ENCODE results near the gene GHRL. TPM values are rescaled to one million over a fixed set of nuclear protein-coding genes. Genes with fewer than 3 reads are reported as not detected.
A peak's percentile ranks its signal among the peaks of the same experiment; 100 is the strongest.

The GHRL gene
- total RNA-seq, 1 donor from 2014 or later, result not detected

DNA sequence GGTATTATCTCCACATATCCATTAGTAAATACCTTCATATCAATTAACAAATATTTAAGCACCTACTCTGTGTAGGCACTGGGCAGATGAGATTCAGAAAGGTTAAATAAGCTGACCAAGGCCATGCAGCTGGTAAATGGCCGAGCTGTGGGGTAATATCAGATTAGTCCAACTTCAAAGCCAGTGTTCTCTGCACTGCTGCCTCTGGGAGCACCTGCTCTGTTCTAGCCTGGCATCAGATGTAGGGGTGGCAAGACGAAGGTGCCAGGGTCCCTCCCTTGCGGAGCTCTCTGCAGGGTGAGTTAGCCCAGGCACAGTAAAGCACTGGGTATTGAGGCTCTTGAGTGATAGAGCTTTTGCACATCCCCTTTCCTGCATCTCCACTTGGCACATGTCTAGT, 39.0 kb downstream of the GHRL start:
- Mint-ChIP-seq H3K9me3 (no peaks in the 10 kb centered on the region), H3K27me3 (ENCODE audit: insufficient read depth, low read depth) (peaks cover 3% of the 10 kb centered on the region), H3K4me3 (no peak overlapping the region), H3K4me1 (peaks cover 20% of the 10 kb centered on the region), H3K36me3 (peaks cover 26% of the 10 kb centered on the region), H3K27ac (no peak overlapping the region)
- H3K9ac ChIP-seq, result no peak overlapping the region
- peaks cover 14% of the 10 kb centered on the region for H3K4me1 ChIP-seq
- no peak overlapping the region for H3K4me3 ChIP-seq
- H4K20me1 ChIP-seq (ENCODE audit: low read depth), result no peaks in the 10 kb centered on the region
- DNase-seq (ENCODE audit: low spot score), result no peak
- no peak overlapping the region for H3K27ac ChIP-seq
- no peak overlapping the region for H2AFZ ChIP-seq (replicated peaks)
- no peaks in the 10 kb centered on the region for H3K27me3 ChIP-seq
- no peaks in the 10 kb centered on the region for H3K9me3 ChIP-seq (ENCODE audit: low read depth)
- TF ChIP-seq EZH2 (IDR thresholded peaks at IDR 0.05) (no peak), CTCF (IDR thresholded peaks at IDR 0.05) (no peak)
- H3K79me2 ChIP-seq (ENCODE audit: low read depth), result peaks cover 48% of the 10 kb centered on the region
- no peaks in the 10 kb centered on the region for H3K36me3 ChIP-seq
- no peak overlapping the region for H3K4me2 ChIP-seq
- peaks cover 4% of the 10 kb centered on the region for H3F3A ChIP-seq (ENCODE audit: low read depth)

DNA sequence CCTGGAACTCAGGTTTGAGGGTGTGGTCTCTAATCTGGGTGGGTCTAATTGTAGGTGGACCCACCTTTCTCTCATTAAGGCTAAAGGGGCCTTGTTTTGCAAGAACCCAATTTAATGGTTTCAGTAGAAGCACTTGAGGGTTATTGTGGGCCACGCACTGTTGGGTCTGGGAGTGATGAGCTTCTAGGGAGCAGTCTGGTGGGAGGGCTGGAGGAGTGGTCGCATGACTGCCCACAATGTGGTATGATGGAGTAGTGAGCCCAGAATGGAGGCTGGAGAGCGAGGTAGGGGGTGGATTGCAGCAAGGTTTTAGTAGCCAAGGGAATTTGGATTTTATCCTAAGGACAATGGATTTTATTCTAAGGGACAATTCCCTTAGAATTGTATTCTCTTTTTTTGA, 41.7 kb downstream of the GHRL start:
- Histone ChIP-seq H3K9ac (no peak overlapping the region), H3K4me3 (no peak overlapping the region), H2AFZ (replicated peaks) (no peak overlapping the region), H3K4me2 (no peak overlapping the region), H3K79me2 (ENCODE audit: low read depth) (peaks cover 37% of the 10 kb centered on the region), H3K4me1 (peaks cover 14% of the 10 kb centered on the region), H3K36me3 (no peaks in the 10 kb centered on the region), H3K9me3 (ENCODE audit: low read depth) (no peaks in the 10 kb centered on the region), H3K27ac (no peak overlapping the region), H4K20me1 (ENCODE audit: low read depth) (no peaks in the 10 kb centered on the region), H3K27me3 (no peaks in the 10 kb centered on the region), H3F3A (ENCODE audit: low read depth) (peaks cover 7% of the 10 kb centered on the region)
- H3K27ac Mint-ChIP-seq, result no peak overlapping the region
- TF ChIP-seq EZH2phosphoT487 (IDR thresholded peaks at IDR 0.05), result no peak
- TF ChIP-seq EZH2 (IDR thresholded peaks at IDR 0.05), result no peak
- H3K36me3 Mint-ChIP-seq, result peaks cover 19% of the 10 kb centered on the region
- peak overlapping the region; percentile 95 for H3K4me3 Mint-ChIP-seq
- peaks cover 6% of the 10 kb centered on the region for H3K27me3 Mint-ChIP-seq (ENCODE audit: insufficient read depth, low read depth)
- H3K9me3 Mint-ChIP-seq, result peaks cover 9% of the 10 kb centered on the region
- DNase-seq (ENCODE audit: low spot score), result no peak
- peaks cover 27% of the 10 kb centered on the region for H3K4me1 Mint-ChIP-seq

GRCh38 chr3:10249833-10250232, 42.9 kb downstream of the GHRL start:
- DNase-seq (ENCODE audit: low spot score), result no peak
- Histone ChIP-seq H2AFZ (replicated peaks) (no peak overlapping the region), H4K20me1 (ENCODE audit: low read depth) (no peaks in the 10 kb centered on the region), H3K27me3 (no peaks in the 10 kb centered on the region), H3K36me3 (no peaks in the 10 kb centered on the region), H3K79me2 (ENCODE audit: low read depth) (peaks cover 36% of the 10 kb centered on the region), H3K9ac (peak overlapping the region; percentile 19), H3K27ac (no peak overlapping the region), H3K9me3 (ENCODE audit: low read depth) (no peaks in the 10 kb centered on the region), H3K4me1 (peaks cover 14% of the 10 kb centered on the region), H3K4me3 (peak overlapping the region; percentile 73), H3K4me2 (peak overlapping the region; percentile 94), H3F3A (ENCODE audit: low read depth) (peaks cover 7% of the 10 kb centered on the region)
- no peak for TF ChIP-seq CTCF (IDR thresholded peaks at IDR 0.05)
- TF ChIP-seq EZH2 (IDR thresholded peaks at IDR 0.05), result no peak
- no peak for TF ChIP-seq EZH2phosphoT487 (IDR thresholded peaks at IDR 0.05)
- Mint-ChIP-seq H3K4me1 (peaks cover 27% of the 10 kb centered on the region), H3K36me3 (peaks cover 16% of the 10 kb centered on the region), H3K27me3 (ENCODE audit: insufficient read depth, low read depth) (peaks cover 6% of the 10 kb centered on the region), H3K27ac (no peak overlapping the region), H3K4me3 (peak overlapping the region; percentile 95), H3K9me3 (peaks cover 15% of the 10 kb centered on the region)

DNA sequence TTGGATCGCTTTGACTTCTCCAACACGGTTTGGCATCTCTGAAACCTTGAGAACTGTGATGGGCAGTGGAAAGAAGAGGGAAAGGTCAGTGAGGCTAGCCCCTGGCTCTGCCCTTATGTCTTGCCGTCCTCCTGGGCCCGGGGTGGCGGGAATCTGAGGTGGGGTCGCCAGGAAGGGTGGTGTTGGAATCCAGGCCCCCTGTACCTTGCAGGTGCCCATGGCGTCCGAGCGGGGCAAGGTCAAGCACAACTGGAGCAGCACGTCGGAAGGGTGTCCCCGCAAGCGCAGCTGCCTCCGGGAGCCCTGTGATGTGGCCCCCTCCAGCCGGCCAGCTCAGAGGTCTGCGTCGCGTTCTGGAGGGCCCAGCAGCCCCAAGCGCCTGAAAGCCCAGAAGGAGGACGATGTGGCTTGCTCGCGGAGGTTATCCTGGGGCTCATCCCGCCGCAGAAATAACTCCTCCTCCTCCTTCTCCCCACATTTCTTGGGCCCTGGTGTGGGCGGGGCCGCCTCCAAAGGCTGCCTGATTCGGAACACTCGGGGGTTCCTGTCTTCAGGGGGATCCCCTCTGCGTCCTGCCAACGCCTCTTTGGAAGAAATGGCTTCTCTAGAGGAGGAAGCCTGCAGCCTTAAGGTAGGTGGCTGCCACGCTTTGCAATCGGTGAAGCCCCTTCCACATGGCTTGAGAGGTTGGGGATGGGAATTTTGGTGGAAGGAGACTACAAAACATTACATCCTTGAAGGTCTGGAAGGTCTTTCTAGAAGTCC, 43.6 kb downstream of the GHRL start:
- Mint-ChIP-seq H3K36me3 (peaks cover 16% of the 10 kb centered on the region), H3K27me3 (ENCODE audit: insufficient read depth, low read depth) (peaks cover 6% of the 10 kb centered on the region), H3K4me1 (peaks cover 27% of the 10 kb centered on the region), H3K9me3 (peaks cover 20% of the 10 kb centered on the region), H3K27ac (peak overlapping the region; percentile 33), H3K4me3 (peak overlapping the region; percentile 95)
- Histone ChIP-seq H3K27ac (no peak overlapping the region), H3K27me3 (no peaks in the 10 kb centered on the region), H2AFZ (replicated peaks) (peak overlapping the region; percentile 88), H3K9ac (peak overlapping the region; percentile 40), H3F3A (ENCODE audit: low read depth) (peaks cover 7% of the 10 kb centered on the region), H3K4me2 (peak overlapping the region; percentile 94), H3K36me3 (no peaks in the 10 kb centered on the region), H3K4me1 (peaks cover 14% of the 10 kb centered on the region), H4K20me1 (ENCODE audit: low read depth) (no peaks in the 10 kb centered on the region), H3K9me3 (ENCODE audit: low read depth) (no peaks in the 10 kb centered on the region), H3K4me3 (peak overlapping the region; percentile 73), H3K79me2 (ENCODE audit: low read depth) (peaks cover 36% of the 10 kb centered on the region)
- no peak for TF ChIP-seq EZH2phosphoT487 (IDR thresholded peaks at IDR 0.05)
- TF ChIP-seq CTCF (IDR thresholded peaks at IDR 0.05), result no peak
- no peak for TF ChIP-seq EZH2 (IDR thresholded peaks at IDR 0.05)
- peak; percentile 55 for DNase-seq (ENCODE audit: low spot score)
